Neuron (in vitro differentiated cells): Measurements from ENCODE around the gene KCNAB1.

Source experiments
- H2AFZ ChIP-seq: one replicate; pipeline ENCODE4 v1.6.1; 2013; ENCODE audit warnings: low read depth, mild to moderate bottlenecking, inconsistent platforms, low read length, moderate library complexity
- H3K27me3 ChIP-seq: one replicate; pipeline ENCODE4 v1.6.1; 2013; ENCODE audit warnings: low read length; ENCODE audit not compliant: insufficient read depth
- H3K36me3 ChIP-seq: one replicate; pipeline ENCODE4 v1.6.1; 2013; ENCODE audit warnings: low read length; ENCODE audit not compliant: insufficient read depth
- H3K4me1 ChIP-seq: one replicate; pipeline ENCODE4 v1.6.1; 2013; ENCODE audit warnings: low read length; ENCODE audit not compliant: insufficient read depth
- H3K4me3 ChIP-seq: 2 replicates; pipeline ENCODE4 v1.5.1; 2013; ENCODE audit warnings: mild to moderate bottlenecking, low read length, moderate library complexity
- H3K9me3 ChIP-seq: one replicate; pipeline ENCODE4 v1.6.1; 2013; ENCODE audit warnings: low read length

The KCNAB1 gene

DNA sequence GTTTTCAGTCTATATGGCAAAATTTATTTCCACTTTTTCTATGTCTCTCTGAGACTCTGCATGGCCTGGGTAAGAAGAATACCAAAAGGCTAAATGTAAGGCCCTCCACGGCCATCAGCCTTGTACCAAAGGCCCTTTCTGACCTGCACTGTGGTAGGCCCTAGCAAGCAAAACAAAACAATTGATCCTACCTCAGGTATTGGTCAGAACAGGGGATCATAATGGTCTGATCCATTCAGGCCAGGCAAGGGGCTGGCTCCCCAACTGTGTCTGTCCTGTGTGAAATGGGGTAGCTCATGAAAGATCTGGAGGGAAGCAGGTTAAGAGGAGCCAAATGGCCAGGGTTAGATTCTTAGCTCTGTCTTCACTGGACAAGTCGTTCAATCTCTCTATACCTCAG lies 253.3 kb downstream of the KCNAB1 start:
- Histone ChIP-seq H3K36me3 (no peaks in the 10 kb centered on the region), H3K27me3 (no peaks in the 10 kb centered on the region), H3K9me3 (no peaks in the 10 kb centered on the region), H2AFZ (no peak overlapping the region), H3K4me3 (no peak overlapping the region), H3K4me1 (no peaks in the 10 kb centered on the region)

DNA sequence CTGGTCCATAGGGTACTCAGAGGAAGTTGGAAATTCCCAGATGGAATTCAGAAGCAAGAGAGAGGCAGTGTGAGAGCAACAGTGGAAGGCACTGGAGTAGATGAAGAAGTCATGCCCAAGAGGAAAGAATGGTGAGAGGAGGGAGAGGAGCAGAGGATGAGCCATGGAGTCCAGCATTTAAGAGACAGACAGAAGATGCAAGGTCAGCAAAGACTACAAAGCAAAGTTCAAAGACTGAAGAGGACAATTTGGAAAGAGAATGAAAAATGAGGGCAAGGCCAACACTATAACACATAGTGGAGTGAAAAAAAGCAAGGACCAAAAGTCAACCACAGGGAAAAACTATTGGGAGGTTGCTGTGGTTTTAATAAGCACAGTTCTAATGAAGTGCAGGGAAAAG lies 255.8 kb downstream of the KCNAB1 start:
- Histone ChIP-seq H3K4me1 (no peaks in the 10 kb centered on the region), H3K9me3 (no peaks in the 10 kb centered on the region), H2AFZ (no peak overlapping the region), H3K36me3 (no peaks in the 10 kb centered on the region), H3K4me3 (no peak overlapping the region), H3K27me3 (no peaks in the 10 kb centered on the region)

DNA sequence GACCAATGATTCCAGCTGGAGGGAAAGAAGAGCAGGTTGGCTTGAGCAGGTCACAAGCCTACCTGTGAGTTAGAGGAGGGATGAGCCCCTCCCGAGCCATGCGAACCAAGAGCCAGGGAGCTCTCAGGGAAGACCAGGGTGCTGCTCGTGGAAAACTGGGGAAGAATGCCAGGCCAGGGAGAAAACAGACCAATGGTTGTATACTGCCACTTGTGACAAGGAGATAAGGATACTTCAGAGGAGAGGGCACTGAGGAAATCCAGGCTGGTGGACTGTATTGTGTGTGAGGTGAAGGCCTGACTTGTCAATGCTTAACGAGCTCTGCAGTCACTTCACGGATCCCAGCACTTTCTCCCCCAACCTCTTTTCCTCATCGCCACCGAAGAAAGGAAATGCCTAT lies 256.9 kb downstream of the KCNAB1 start:
- H3K9me3 ChIP-seq = no peaks in the 10 kb centered on the region
- H3K4me3 ChIP-seq = no peak overlapping the region
- H3K4me1 ChIP-seq = no peaks in the 10 kb centered on the region
- no peak overlapping the region for H2AFZ ChIP-seq
- H3K27me3 ChIP-seq = no peaks in the 10 kb centered on the region
- no peaks in the 10 kb centered on the region for H3K36me3 ChIP-seq

DNA sequence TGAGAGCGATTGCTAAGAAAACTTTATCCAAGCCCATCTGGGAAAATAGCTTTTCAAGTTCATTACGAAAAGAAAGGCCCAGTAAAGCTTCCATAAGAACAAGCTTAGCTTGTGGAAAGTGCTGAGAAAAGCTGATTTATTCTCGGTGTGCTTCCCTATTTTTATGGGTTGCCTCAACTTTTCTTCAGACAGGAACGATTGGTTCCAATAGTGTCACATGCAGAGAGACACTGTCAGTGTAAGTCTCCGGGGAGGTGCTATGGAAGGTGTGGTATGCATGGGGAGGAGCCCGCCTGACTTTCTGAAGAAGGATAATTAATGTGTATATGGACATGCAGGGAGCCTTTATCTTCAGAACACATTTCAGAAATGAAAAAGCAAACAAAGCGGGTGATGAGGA lies 257.3 kb downstream of the KCNAB1 start:
- Histone ChIP-seq H3K9me3 (no peaks in the 10 kb centered on the region), H3K4me3 (no peak overlapping the region), H2AFZ (no peak overlapping the region), H3K36me3 (no peaks in the 10 kb centered on the region), H3K27me3 (no peaks in the 10 kb centered on the region), H3K4me1 (no peaks in the 10 kb centered on the region)

DNA sequence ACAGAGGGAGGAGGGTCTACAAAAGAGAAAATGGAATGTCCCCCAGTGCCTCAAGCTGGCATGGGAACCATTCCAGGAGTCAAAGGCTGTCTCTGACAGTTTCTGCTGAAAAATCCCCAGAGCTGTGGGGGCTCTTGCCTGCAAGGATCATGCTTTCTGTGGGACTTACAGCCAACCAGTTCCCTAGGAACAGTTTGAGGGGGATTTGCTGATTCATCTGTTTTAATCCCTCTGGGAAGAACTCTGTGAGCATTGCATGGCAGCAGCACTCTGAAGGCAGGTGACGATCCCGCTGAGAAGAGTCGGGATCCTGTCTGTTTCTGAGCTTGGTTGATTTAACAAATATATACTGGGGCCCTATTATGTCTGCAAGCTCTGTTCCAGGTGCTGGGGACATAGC lies 258.5 kb downstream of the KCNAB1 start:
- Histone ChIP-seq H3K36me3 (no peaks in the 10 kb centered on the region), H3K4me1 (no peaks in the 10 kb centered on the region), H3K9me3 (no peaks in the 10 kb centered on the region), H2AFZ (no peak overlapping the region), H3K4me3 (no peak overlapping the region), H3K27me3 (peaks cover 2% of the 10 kb centered on the region)

DNA sequence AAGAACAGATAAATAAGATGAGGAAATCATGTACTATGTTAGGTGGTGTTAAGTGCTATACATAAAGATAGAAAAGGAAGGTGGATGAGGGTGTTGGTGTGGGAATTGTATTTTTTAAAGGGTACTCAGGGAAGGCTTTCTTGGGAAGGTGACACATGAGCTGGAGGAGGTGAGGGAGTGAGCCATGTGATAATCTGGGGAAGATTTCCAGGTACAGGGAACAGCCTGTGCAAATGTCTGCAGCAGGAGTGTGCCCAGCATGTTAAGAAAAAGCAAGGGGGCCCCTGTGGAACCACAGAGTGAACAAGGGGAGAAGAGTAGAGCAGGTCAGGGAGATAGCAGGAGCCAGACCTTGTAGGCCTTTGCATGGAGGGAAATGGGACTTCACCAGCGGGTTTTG lies 258.9 kb downstream of the KCNAB1 start:
- no peak overlapping the region for H3K4me3 ChIP-seq
- peaks cover 2% of the 10 kb centered on the region for H3K27me3 ChIP-seq
- no peaks in the 10 kb centered on the region for H3K9me3 ChIP-seq
- H3K4me1 ChIP-seq = no peaks in the 10 kb centered on the region
- no peaks in the 10 kb centered on the region for H3K36me3 ChIP-seq
- H2AFZ ChIP-seq = no peak overlapping the region

DNA sequence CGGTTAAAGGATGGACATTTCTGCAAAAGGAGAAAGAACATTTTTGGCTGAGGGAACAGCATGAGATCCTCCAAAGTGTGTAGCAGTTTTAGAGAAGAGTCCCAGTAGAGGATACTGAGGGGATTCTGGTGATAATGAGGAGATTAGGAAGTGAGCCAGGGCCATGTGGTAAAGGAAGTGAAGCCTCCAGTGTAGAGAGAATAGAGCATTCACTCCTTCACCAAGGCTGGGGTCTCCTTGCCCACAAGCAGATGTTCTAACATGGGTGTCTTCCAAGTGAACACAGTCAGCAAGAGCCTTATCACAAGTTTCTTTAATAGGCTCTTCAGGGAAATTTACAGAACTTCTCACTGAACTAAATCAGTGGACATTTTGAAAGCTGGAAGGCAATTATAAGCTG lies 260.9 kb downstream of the KCNAB1 start:
- Histone ChIP-seq H3K9me3 (no peaks in the 10 kb centered on the region), H2AFZ (no peak overlapping the region), H3K27me3 (peaks cover 2% of the 10 kb centered on the region), H3K36me3 (no peaks in the 10 kb centered on the region), H3K4me1 (no peaks in the 10 kb centered on the region), H3K4me3 (no peak overlapping the region)

DNA sequence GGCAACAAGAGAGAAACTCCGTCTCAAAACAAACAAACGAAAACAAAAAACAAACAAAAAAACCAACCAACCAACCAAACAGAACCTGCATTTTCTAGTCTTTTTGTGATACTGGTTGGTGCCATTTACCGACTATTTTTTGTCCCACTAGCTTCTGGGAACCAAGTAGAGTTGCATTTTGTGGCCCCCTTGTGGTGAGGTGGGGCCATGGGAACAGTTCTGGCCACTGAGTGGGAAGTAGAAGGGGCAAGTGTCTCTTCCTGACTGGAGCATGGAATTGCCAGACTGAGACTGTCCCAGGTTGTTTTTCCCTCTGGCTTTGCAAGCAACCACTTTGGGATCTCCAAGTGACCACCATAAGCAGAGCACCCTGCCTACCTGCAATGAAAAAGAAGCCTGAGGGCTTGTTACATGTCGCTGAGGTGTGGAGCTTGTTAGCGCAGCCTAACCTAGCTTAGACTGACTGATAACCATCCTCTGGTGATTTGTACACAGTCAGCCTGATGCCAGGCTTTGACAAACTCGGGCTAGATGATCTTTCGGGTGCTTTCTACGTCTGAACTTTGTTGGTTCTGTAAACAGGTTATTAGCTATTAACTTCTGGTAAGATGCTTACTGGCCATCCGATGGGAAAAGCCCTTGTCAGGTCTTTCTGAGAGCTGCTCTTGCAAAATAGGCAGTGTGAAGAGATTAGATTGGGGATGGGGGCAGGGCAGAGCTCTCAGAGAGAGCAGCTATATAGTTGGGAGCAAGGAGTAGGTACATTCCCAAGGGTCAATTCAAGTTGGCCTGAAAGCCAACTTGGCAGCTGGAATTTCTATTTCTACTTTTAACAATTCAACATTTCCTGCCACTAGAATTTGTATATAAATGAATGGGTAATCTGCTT lies 262.3 kb downstream of the KCNAB1 start:
- Histone ChIP-seq H3K4me1 (no peaks in the 10 kb centered on the region), H3K4me3 (no peak overlapping the region), H3K27me3 (peaks cover 2% of the 10 kb centered on the region), H3K9me3 (no peaks in the 10 kb centered on the region), H3K36me3 (no peaks in the 10 kb centered on the region), H2AFZ (no peak overlapping the region)

DNA sequence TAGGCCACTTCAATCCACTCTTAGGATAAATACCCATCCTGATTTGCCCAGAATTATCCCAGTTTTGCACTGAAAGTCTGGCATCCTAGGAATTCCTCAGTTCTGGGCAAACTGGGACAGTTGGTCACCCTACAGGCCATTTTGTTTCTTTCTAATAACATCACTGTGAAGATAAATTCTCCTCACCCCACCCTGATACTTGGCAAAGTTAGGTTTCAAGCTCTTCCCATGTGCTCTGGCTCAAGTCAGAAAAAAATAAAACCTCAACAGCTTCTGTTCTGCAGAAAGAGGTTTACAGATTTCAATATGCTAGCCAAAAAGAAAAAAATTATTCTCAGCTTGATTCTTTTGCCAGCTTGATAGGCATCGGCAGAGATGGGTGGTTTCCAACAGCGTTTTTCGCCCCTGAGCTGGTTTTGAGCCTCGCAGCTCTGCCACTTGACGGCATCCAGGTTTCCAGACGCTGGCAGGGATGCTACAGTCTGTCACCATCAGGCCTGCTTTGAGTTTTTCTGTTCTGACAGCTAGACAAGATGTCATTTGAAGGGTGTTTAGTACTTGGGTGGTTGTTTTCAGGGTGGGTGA lies 263.2 kb downstream of the KCNAB1 start:
- no peaks in the 10 kb centered on the region for H3K4me1 ChIP-seq
- H3K9me3 ChIP-seq = no peaks in the 10 kb centered on the region
- no peak overlapping the region for H3K4me3 ChIP-seq
- no peak overlapping the region for H2AFZ ChIP-seq
- H3K27me3 ChIP-seq = peaks cover 2% of the 10 kb centered on the region
- no peaks in the 10 kb centered on the region for H3K36me3 ChIP-seq

DNA sequence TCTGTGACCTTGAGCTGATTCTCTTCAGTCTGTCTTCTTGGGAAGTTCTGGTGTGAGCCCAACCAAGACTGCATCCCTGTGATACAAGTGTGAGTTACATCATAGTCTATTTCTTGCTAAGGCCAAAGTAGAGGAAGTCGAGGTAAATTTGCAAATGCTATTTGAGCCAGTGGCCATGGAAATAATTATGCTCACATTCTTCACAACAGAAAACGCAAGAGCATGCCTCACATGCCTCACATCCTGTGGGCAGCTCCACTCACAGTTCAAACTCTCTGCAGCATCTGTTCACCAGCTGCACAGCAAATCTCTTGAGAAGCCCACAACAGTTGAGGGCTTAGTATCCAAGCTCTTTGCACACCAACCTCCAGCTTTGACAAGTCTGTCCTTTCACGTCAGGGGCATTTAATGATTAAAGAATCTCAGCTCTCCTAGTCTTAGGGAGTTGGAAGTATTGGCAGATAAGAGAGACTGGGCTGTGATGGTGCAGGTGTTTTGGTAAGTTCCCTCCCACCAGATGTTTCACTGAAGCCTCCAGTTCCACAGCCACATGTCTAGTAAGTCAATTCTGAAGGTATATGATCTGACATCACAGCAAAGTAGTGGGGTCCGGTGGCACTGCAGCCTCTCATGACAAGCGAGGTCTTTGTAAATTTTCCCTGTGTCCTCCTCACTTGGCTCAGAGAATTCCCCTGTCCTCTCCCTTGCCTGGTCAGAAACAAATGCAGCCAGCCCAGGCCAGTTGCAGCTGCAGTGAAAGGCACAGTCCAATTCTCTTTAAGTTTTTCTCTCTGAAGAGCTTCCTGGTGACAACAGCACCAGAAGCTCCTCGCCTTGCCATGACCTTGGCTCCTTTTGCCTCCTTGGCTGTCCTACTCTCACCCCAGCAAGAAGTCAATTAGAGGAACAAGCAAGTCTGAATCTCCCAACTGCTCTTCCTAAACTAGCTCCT lies 268.4 kb downstream of the KCNAB1 start:
- Histone ChIP-seq H3K9me3 (no peaks in the 10 kb centered on the region), H3K4me1 (no peaks in the 10 kb centered on the region), H2AFZ (no peak overlapping the region), H3K36me3 (no peaks in the 10 kb centered on the region), H3K4me3 (no peak overlapping the region), H3K27me3 (peaks cover 1% of the 10 kb centered on the region)

DNA sequence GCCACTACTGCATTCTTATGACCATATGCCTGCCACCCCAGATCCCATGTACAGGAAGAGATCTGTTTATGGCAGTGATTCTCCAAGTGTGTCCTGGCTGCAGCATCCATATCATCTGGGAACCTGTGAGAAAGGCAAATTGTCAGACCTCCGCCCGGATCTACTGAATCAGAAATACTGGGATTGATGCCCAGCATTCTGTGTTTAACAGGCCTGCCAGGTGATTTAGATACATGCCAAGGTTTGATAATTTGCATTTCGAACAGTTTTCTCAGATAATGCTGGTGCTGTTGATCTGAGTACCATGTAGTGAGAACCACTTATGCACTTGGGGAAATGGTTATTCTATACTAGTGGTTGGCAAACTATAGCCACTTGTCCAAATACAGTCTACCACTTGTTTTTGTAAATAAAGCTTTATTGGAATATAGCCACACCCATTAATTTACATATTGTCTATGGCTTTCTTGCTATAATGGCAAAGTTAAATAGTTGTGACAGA lies 269.1 kb downstream of the KCNAB1 start:
- no peak overlapping the region for H3K4me3 ChIP-seq
- H3K27me3 ChIP-seq = no peaks in the 10 kb centered on the region
- H3K9me3 ChIP-seq = no peaks in the 10 kb centered on the region
- no peaks in the 10 kb centered on the region for H3K36me3 ChIP-seq
- H3K4me1 ChIP-seq = no peaks in the 10 kb centered on the region
- no peak overlapping the region for H2AFZ ChIP-seq

DNA sequence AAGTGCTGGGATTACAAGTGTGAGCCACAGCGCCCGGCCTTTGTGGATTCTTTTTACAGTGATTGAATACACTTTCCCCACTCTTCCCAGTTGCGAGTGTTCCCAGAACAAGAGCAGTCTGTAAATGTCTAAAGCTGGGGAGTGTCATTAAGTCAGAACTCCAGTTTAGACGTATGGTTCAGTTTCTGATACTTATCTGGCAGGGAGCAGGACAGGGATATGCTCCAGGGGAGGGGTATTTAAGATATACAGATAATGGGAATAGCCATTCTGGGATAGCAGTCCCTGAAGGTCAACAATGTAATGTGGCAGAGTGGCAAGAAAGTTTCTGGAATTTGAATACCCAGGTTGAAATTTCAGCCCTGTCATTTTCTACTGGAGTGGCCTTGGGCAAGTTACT lies 270.5 kb downstream of the KCNAB1 start:
- H3K4me3 ChIP-seq = no peak overlapping the region
- no peaks in the 10 kb centered on the region for H3K27me3 ChIP-seq
- H3K36me3 ChIP-seq = no peaks in the 10 kb centered on the region
- no peaks in the 10 kb centered on the region for H3K4me1 ChIP-seq
- H2AFZ ChIP-seq = no peak overlapping the region
- H3K9me3 ChIP-seq = no peaks in the 10 kb centered on the region
